Mesenteric fat pad (tissue), 1 donor: ENCODE results near the gene SAMD4A. TPM values are rescaled to one million over a fixed set of nuclear protein-coding genes. Genes with fewer than 3 reads are reported as not detected.

ENCODE experiments used
- DNase-seq: peaks from one replicate; pipeline ENCODE4 v3.0.0-alpha.2; 2020; ENCODE audit warnings: low spot score
- total RNA-seq: library from RNA; stranded (reverse); fragmentation: NEBNext Ultra II Directional; extraction: Animal tissue kit (Norgen Biotek cat#: 25700); gene quantifications from one replicate; pipeline ENCODE4 v1.2.1, GENCODE V29; 2021
- donor health status: DM: yes; HTN: yes; CAD: no.

Gene SAMD4A
- total RNA-seq, 1 donor from 2014 or later: 110 TPM

- no peak for DNase-seq
These were observed 189.9 kb downstream of the SAMD4A start for GRCh38 chr14:54756656-54757392.

GRCh38 chr14:54758041-54758440 is 191.1 kb downstream of the SAMD4A start:
- no peak for DNase-seq

- no peak for DNase-seq
These were observed 193.2 kb downstream of the SAMD4A start for GRCh38 chr14:54759982-54760585.

- DNase-seq: no peak
These were observed 194.1 kb downstream of the SAMD4A start for GRCh38 chr14:54760866-54761575.

GRCh38 chr14:54761835-54762234 is 194.9 kb downstream of the SAMD4A start:
- no peak for DNase-seq

- no peak for DNase-seq
These were observed 195.4 kb downstream of the SAMD4A start for GRCh38 chr14:54762296-54762695.

GRCh38 chr14:54763761-54764160 is 196.8 kb downstream of the SAMD4A start:
- DNase-seq: no peak

GRCh38 chr14:54766276-54767138 is 199.6 kb downstream of the SAMD4A start:
- DNase-seq: no peak

GRCh38 chr14:54767139-54767431 is 200.2 kb downstream of the SAMD4A start:
- DNase-seq: no peak

GRCh38 chr14:54767450-54767849 is 200.5 kb downstream of the SAMD4A start:
- DNase-seq: no peak

GRCh38 chr14:54768501-54769129 is 201.7 kb downstream of the SAMD4A start:
- no peak for DNase-seq

- DNase-seq: peak; percentile 57
These were observed 203.3 kb downstream of the SAMD4A start for GRCh38 chr14:54769951-54770863.

GRCh38 chr14:54771411-54772027 is 204.6 kb downstream of the SAMD4A start:
- peak; percentile 49 for DNase-seq

- DNase-seq: no peak
These were observed 205.5 kb downstream of the SAMD4A start for GRCh38 chr14:54772451-54772881.

GRCh38 chr14:54773171-54774006 is 206.5 kb downstream of the SAMD4A start:
- DNase-seq: peak; percentile 92

- peak; percentile 88 for DNase-seq
These were observed 207.9 kb downstream of the SAMD4A start for GRCh38 chr14:54774824-54775223.

GRCh38 chr14:54775486-54776140 is 208.7 kb downstream of the SAMD4A start:
- no peak for DNase-seq
